SK-N-SH (cell line): ENCODE data around the gene FOXD3. TPM values are rescaled to one million over a fixed set of nuclear protein-coding genes. Genes with fewer than 3 reads are reported as not detected.
A peak's percentile ranks its signal among the peaks of the same experiment; 100 is the strongest.

ENCODE experiments used
- CTCF ChIA-PET: fragments of 300-600, 350-600 bp; formaldehyde crosslinking; extraction: SDS; loops from one replicate; lab custom pipeline; 2021; lab: Yijun Ruan, JAX
- POLR2A ChIA-PET: fragments of 350-600 bp; sonication (Branson Sonifier 250); formaldehyde crosslinking; extraction: SDS; loops from one replicate; lab custom pipeline; 2020; ENCODE audit warnings: antibody characterized with exemption, inconsistent platforms; lab: Yijun Ruan, JAX
- DNase-seq: peaks from one replicate; pipeline ENCODE4 v3.0.0; 2012
- H2AFZ ChIP-seq: fragments of 200-600 bp; sonication (generic); 2 replicates; pipeline ENCODE4 v1.8.1; 2016; ENCODE audit warnings: antibody characterized with exemption, mild to moderate bottlenecking, low read depth
- H3F3A ChIP-seq: fragments of 200-600 bp; sonication (generic); replicated peaks from 2 replicates; pipeline ENCODE3; 2016; ENCODE audit warnings: antibody characterized with exemption, mild to moderate bottlenecking; ENCODE audit not compliant: insufficient read depth
- H3K27ac ChIP-seq, 2 experiments: fragments of 200-500 bp in 1 of 2; fragments of 200-600 bp in 1 of 2; sonication (Bioruptor generic) in 1 of 2; sonication (generic), shearing (Covaris generic) in 1 of 2; 2 replicates each; pipeline versions ENCODE4 v1.5.1 to v1.6.1; 2014 to 2016; ENCODE audit warnings: low read depth in 2 of 2, inconsistent platforms in 1 of 2, low read length in 1 of 2, mild to moderate bottlenecking in 1 of 2, mixed read lengths in 1 of 2
- H3K27me3 ChIP-seq: fragments of 200-600 bp; sonication (generic), shearing (Covaris generic); 2 replicates; pipeline ENCODE4 v1.6.1; 2016; ENCODE audit warnings: mixed run types; ENCODE audit not compliant: insufficient read depth
- H3K36me3 ChIP-seq, 2 experiments: fragments of 200-500 bp in 1 of 2; fragments of 200-600 bp in 1 of 2; sonication (Bioruptor generic) in 1 of 2; sonication (generic) in 1 of 2; replicated peaks in 1 of 2; 2 replicates each; pipeline versions ENCODE3 to v1.5.1; 2014 to 2016; ENCODE audit warnings: low read length in 1 of 2, mild to moderate bottlenecking in 1 of 2; ENCODE audit not compliant: insufficient read depth in 2 of 2, control insufficient read depth in 1 of 2
- H3K4me1 ChIP-seq, 2 experiments: fragments of 200-500 bp in 1 of 2; fragments of 200-600 bp in 1 of 2; sonication (Bioruptor generic) in 1 of 2; sonication (generic), shearing (Covaris generic) in 1 of 2; 2 replicates each; pipeline versions ENCODE4 v1.5.1 to v1.6.1; 2014 to 2016; ENCODE audit warnings: low read depth in 1 of 2, low read length in 1 of 2, mixed run types in 1 of 2; ENCODE audit not compliant: insufficient read depth in 2 of 2, control insufficient read depth in 1 of 2
- H3K4me2 ChIP-seq: fragments of 200-600 bp; sonication (generic), shearing (Covaris generic); 2 replicates; pipeline ENCODE4 v1.6.1; 2017; ENCODE audit warnings: mixed run types
- H3K4me3 ChIP-seq, 2 experiments: fragments of 200-500 bp in 1 of 2; fragments of 200-600 bp in 1 of 2; sonication (Bioruptor generic) in 1 of 2; sonication (generic), shearing (Covaris generic) in 1 of 2; 2 replicates each; pipeline versions ENCODE4 v1.5.1 to v1.8.1; 2014 to 2016; ENCODE audit warnings: low read depth in 2 of 2, inconsistent platforms in 1 of 2, low read length in 1 of 2, mild to moderate bottlenecking in 1 of 2, mixed read lengths in 1 of 2, moderate library complexity in 1 of 2
- H3K79me2 ChIP-seq: fragments of 200-600 bp; sonication (generic); 2 replicates; pipeline ENCODE4 v1.8.1; 2017; ENCODE audit warnings: mild to moderate bottlenecking; ENCODE audit not compliant: insufficient read depth
- H3K9ac ChIP-seq: fragments of 200-600 bp; sonication (generic); 2 replicates; pipeline ENCODE4 v1.6.1; 2017; ENCODE audit warnings: mixed run types
- H3K9me2 ChIP-seq: fragments of 200-600 bp; sonication (generic); 2 replicates; pipeline ENCODE4 v1.6.1; 2017; ENCODE audit warnings: mixed run types
- H3K9me3 ChIP-seq: fragments of 200-600 bp; sonication (generic); 2 replicates; pipeline ENCODE4 v1.6.1; 2017; ENCODE audit warnings: mixed run types, mild to moderate bottlenecking, moderate library complexity
- H4K20me1 ChIP-seq: fragments of 200-600 bp; sonication (generic); 2 replicates; pipeline ENCODE4 v1.6.1; 2017; ENCODE audit warnings: mild to moderate bottlenecking, mixed run types; ENCODE audit not compliant: insufficient read depth
- JUND ChIP-seq: IDR thresholded peaks from 2 replicates; pipeline ENCODE4 v1.4.0; 2012
- SIN3A ChIP-seq: IDR thresholded peaks from 2 replicates; pipeline ENCODE4 v1.6.1; 2012; ENCODE audit warnings: low read depth, mild to moderate bottlenecking, low read length, moderate library complexity, borderline replicate concordance
- WGBS: methylation state at CpG from one replicate; pipeline ENCODE4 v1.1.6; 2017; ENCODE audit warnings: low lambda C conversion rate; 5-methylcytosine and 5-hydroxymethylcytosine counted together
- polyA plus RNA-seq, 3 experiments: library from polyadenylated mRNA; depleted of rRNA; stranded (reverse); fragments of >200 nt; gene quantifications; 2 replicates each; pipeline ENCODE4 v1.2.3, GENCODE V29; 2012
- small RNA-seq, 7 experiments: library from RNA; depleted of rRNA; stranded (forward); fragments of <200 nt; gene quantifications; one replicate each; pipeline ENCODE3, GENCODE V24; 2012

The FOXD3 gene
- polyA plus RNA-seq, 1 of the 3 experiments (the other 2 are of a cell fraction), result not detected

- CTCF ChIA-PET, result interaction anchor here (0.6 to 0.7 kb wide), 4 partner anchors 53 to 767 kb away, joined by 3 to 4 read pairs (median 3); no protein-coding TSS in a partner anchor
- POLR2A ChIA-PET, result no interaction called here
- H3K9me2 ChIP-seq, result no peaks in the 10 kb centered on the region
- peak overlapping the region; percentile 88 for H2AFZ ChIP-seq
- H3K36me3 ChIP-seq, result peaks cover 0 to 3% of the 10 kb centered on the region in 2 experiments
- no peaks in the 10 kb centered on the region for H4K20me1 ChIP-seq
- no peaks in the 10 kb centered on the region for H3K27me3 ChIP-seq
- WGBS, result 1% methylated on average over 10 of the region's 10 CpGs
- H3K9ac ChIP-seq, result peak overlapping the region; percentile 74
- peak overlapping the region; percentile 83 for H3K4me2 ChIP-seq
- no peak for TF ChIP-seq JUND
- TF ChIP-seq SIN3A, result no peak
- H3K79me2 ChIP-seq, result no peaks in the 10 kb centered on the region; the same call in 1 of the 2 replicates
- peaks cover 0 to 5% of the 10 kb centered on the region in 2 experiments; a peak in 1 of 4 replicates for H3K4me1 ChIP-seq
- DNase-seq, result peak; percentile 31
- H3K27ac ChIP-seq, result peak overlapping the region; percentile 54 to 91; a peak in 3 of 4 replicates
- H3K9me3 ChIP-seq, result no peaks in the 10 kb centered on the region
- no peaks in the 10 kb centered on the region for H3F3A ChIP-seq
- H3K4me3 ChIP-seq, result peak overlapping the region; percentile 91 to 92
Observed at GRCh38 chr1:63368131-63368530, 45.8 kb downstream of the FOXD3 start.

Small RNA genes within 50 kb of the gene (small RNA-seq; reads per million reads assigned to genes)
- gene MIR6068 (0 to 2.6 (median 0) reads per million in 7 experiments), gene RF00019 (0 reads per million in 7 experiments)

Other genes starting within 250 kb of the FOXD3 start
- 3.8 and 5.7 TPM in 2 replicates for gene ALG6, start 45.1 kb downstream of the FOXD3 start, polyA plus RNA-seq (2012; rRNA removed)
- gene ITGB3BP, start 200.7 kb downstream of the FOXD3 start, polyA plus RNA-seq (2012; rRNA removed), result 9.9 and 12.8 TPM in 2 replicates
- 2.4 and 2.7 TPM in 2 replicates for gene EFCAB7, start 201.0 kb downstream of the FOXD3 start, polyA plus RNA-seq (2012; rRNA removed)